OCI-LY3 (cell line): ENCODE measurements around the gene ERGIC2.

Experiments
- CTCF ChIP-seq: fragments of 200-600, 300-600 bp; sonication (generic); IDR thresholded peaks from 2 replicates; pipeline ENCODE4 v1.5.1; 2014; ENCODE audit warnings: antibody characterized with exemption, low read length, low read depth
- EZH2phosphoT487 ChIP-seq: fragments of 200-600 bp; shearing (Covaris generic); IDR thresholded peaks from 2 replicates; pipeline ENCODE4 v1.6.1; 2018; ENCODE audit warnings: antibody characterized with exemption, mixed run types, low read depth

- no peak for TF ChIP-seq CTCF
- TF ChIP-seq EZH2phosphoT487, result no peak
These were observed 1.3 kb upstream of the ERGIC2 start for GRCh38 chr12:29382251-29382650.
